GM12872 (cell line): ENCODE data around the gene POLR3C.

Source experiments
- CTCF ChIP-seq: IDR thresholded peaks from 3 replicates; pipeline ENCODE4 v1.5.1; 2011; ENCODE audit warnings: low read depth, mild to moderate bottlenecking, low read length, moderate library complexity; ENCODE audit not compliant: insufficient read depth

The POLR3C gene

GRCh38 chr1:145893306-145894055 is 69.5 kb downstream of the POLR3C start:
- TF ChIP-seq CTCF = no peak
